Suppressor macrophage treated with lipopolysaccharide for 4 hours (primary cell): ENCODE results near the gene PDCD10.

Experiments used
- DNase-seq: peaks from one replicate; pipeline ENCODE4 v3.0.0-alpha.2; 2020

PDCD10 gene

DNA sequence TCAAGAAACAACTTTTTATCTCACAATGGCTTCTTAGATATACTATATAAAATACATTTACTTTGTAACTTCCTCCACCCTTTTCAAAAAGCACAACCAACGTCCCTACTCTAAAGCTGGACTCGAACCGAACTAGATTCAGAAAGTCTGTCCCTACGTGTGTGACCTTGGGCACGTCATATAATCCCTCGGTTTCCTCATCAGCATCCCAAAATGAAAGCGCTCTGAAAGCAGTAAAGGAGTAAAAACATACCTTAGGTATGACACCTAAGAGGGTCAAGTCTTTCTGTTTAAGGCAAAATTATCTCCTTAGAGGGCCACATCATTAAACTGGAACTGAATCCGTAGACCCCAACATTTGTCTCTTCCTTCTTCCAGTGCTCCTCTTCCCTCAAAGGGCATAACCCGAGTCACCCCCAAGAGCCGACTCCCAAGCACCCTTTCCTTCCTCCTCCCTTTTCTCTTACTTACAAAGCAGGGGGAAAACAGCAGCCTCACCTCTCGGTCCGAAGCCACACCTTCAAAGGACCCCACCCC, 663 bp downstream of the PDCD10 start:
- peak; percentile 65 for DNase-seq

DNA sequence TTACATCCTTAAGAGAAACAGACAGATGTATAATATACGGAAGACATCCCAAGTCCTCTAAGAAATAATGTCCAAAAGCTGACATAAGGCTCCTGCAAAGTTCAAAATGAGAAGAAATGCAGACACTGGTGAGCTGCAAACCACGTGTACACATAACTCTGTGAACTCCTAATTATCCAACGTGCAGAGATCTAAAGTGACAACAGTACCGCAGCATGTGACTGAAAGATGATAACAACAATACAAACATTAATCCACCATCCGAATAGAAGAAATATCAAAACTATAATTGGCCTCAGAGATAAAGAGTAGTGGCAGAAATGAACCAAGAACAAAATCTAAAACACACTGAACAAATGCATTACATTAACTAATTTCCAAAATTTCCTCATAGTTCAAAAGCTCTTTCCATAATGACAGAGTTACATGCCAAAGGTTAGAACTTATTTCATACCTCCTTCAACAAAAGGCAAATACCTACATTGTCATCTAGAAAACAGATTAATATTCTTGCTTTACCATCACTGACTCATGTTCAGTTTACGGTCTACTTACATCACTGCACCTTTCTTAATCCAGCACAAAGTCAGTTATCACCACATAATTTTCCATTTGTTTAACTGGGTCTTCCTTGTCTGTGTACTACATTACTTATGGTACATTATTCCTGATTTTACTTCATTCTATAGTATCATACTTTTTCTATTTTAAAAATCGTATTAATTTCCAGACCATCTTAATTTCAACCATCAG, 2.2 kb downstream of the PDCD10 start:
- DNase-seq, result no peak

DNA sequence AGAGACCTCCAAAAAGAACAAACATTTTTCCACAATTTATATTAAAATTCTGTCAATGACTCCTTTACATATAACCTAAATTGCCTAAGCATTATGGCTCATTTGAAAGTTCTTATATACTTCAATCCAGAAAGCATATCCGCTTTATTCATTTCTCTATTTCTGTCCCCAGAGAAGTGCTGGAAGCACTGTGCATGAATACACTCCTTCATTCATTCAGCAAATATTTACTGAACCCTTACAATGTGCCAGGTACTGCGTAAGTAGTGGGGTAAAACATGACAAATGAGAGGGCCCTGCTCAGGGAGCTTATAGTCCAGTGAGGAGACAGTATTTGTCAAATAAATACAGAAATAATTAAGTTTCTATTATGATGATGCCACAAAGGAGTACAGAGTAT, 3.3 kb downstream of the PDCD10 start:
- no peak for DNase-seq

DNA sequence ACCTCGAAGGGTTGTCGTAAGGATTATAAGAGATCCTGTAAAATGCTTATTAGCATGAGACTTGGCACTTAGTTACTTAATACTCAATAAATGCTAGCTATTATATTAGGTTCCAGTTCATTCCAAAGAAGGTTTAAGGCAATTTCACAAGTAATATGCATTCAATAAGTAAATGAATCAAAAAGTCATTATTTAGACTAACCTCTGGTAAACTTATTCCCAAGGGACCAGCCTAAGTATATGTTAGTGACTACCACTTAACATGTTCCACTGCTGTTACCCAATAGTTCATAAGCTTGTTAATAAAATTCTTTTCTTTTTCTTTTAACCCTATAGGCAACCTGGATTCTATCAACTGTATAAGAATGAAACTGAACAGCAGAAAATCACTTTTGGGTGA, 5.1 kb downstream of the PDCD10 start:
- no peak for DNase-seq

DNA sequence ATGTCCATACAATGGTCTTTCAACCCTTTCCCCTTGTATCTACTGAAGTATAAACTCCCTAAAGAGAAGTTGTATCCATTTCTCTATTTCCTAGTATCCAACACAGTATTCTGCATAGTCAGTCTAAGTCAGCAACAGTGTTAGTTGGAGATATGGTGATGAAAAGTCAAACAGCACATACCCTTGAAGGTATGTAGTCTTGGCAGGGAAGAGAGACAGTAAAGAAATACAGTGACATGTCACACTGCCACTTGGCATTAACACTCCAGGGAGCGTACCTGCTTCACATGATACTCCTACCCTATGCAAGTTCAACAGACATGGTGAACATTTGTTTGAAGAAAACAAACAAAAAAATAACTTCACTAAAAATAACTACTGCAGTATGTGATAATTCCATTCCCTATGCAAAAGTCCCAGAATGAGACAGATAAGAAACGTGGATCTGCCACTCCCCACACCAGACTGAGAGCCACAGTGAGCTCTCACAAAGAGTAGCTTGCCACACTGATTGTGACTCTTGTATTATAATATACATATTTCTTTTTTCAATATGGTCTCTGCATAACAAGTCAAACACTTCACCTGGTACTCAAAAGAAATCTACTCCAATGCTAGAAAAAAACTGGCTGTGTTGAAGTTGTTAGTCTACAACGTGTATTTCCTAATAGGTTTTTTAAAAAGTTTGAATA, 5.9 kb downstream of the PDCD10 start:
- DNase-seq, result no peak

DNA sequence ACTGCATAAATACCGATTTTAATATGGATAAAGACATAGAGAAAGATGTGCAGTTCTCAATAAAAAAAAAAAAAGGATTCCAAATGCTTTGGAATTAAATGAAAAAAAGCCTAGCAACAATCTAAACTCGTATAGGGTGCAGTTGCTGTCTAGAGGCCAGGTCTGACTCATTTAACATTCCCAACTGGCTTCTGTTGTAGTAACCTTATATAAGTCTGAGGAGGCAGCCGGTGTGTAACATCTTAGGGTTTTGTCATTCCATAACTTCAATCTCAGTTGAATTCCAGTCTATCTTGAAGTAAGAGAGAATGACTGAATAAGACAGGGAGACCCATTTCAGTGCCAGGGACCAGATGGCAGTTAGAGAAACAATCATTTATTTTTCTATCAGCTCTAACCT, 6.5 kb downstream of the PDCD10 start:
- no peak for DNase-seq

DNA sequence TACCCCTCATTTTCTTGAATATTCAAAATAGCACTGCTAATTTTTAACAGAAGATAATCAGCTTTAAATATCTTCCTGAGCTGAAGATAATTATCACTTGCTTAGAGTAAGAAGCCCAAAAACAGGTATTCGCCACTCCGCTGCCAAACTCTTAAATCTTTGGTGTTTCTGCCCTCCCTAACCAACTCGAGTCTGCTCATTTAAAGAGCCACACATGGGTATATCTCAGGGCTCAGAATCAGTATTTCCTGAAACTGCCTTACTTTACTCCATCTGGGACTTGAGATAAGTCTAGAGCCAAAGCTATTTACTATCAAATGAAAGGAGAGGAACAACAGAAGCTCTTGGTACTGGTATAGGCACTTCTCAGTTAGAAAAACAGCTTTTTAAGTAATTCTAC, 10.8 kb downstream of the PDCD10 start:
- no peak for DNase-seq

DNA sequence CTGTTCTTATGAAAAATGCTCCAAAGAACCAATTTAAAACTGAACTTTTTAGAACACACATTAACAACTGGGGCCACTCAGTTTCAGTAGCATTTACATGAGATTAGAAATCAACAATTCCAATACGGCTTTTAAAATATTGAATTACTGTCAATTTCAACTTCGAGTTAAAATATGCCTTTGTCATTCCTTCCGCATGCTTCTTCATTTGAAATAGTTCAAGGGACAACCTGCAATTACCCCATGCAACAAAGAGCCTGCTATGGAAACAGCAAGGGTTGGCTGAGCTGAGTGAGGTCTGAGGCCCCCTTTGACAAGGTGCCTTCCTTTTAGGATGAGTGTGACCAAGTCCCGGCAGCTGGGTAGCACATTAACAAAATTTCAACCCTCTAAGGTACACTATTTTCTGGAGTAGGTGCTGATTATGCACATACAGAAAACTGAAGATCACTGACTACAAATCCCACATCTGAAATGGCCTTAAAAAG, 11.6 kb downstream of the PDCD10 start:
- DNase-seq, result no peak

DNA sequence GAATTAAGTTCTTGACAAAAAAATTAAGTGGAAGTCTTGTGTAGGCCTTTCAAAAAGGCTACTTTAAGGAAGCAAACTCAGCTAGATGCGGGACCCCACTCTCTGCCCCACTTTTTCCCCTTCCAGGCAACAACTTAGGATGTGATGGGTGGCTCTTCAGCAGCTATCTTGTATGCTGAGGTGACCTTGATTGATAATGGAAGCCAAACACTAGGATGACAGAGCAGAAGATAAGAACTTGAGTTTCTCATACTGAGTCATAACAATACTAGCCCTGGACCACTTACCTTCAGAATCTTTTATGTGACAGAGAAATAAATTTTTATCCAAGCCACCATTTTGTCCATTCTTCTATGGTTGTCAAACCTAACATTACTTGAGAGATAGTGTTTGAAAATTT, 16.1 kb downstream of the PDCD10 start:
- no peak for DNase-seq

DNA sequence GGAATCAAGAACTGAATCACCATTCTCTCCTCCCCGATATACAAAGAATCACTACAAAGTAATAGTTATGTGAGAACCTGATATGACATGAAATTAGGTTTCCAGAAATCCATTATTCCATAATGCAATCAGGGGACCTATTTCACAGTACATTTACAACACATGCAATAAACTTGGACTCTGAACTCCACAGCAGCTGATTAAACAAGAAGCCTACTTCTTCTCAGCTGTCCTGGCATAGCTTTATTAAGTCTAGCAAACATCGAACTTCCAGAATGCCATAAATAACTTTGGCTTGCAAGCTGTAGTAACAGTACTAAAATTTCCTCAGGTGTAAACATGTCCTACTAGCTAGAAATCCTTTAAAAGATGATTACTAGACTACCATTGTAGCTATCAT, 17.8 kb downstream of the PDCD10 start:
- no peak for DNase-seq

DNA sequence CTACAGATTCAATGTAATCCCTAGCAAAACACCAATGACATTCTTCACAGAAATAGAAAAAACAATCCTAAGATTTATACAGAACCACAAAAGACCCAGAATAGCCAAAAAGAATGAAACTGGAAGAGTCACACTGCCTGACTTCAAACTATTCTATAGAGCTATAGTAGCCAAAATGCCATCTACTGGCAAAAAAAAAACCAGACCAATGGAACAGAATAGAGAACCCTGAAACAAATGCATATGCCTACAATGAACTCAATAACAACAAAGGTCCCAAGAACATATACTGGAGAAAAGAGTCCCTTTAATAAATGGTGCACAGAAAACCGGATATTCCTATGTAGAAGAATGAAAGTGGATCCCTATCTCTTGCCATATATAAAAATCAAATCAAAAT, 19.8 kb downstream of the PDCD10 start:
- no peak for DNase-seq

DNA sequence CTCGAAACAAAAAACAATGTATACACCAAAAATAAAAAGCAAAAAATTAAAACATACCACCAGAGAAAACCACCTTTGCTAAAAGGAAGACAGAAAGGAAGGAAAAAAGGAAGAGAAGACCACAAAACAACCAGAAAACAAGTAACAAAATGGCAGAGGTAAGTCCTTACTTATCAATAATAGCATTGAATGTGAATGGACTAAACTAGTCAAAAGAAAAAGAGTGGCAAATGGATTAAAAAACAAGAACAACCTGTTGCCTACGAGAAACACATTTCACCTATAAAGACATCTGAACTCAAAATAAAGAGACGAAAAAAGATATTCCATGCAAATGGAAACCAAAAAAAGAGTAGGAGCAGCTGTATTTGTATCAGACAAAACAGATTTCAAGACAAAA, 22.2 kb downstream of the PDCD10 start:
- no peak for DNase-seq

DNA sequence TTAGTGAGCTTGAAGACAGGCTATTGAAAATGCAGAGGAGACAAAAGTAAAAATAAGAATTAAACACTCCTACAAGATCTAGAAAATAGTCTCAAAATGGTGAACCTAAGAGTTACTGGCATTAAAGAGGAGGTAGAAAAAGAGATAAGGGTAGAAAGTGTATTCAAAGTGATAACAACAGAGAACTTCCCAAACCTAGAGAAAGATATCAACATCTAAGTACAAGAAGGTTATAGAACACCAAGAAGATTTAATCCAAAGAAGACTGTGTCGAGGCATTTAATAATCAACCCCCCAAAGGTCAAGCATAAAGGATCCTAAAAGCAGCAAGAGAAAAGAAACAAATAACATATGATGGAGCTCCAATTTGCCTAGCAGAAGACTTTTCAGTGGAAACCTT, 23.3 kb downstream of the PDCD10 start:
- DNase-seq, result no peak

DNA sequence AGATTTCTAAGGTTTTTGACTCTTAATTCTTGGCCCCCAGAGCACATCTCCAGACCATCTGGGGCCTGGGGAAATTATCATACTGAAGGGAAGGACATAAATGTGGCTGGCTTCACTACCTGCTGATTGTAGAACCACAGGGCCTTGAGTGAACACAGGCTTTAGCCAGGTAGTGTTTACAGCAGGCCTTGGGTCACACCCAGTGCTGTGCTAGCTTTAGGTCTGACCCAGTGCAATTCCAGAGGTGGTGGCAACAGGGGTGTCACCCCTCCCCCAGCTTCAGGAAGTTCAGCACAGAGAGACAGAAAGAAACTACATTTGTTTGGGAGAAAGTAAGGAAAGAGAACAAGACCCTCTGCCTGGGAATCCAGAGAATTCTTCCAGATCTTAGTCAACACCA, 24.1 kb downstream of the PDCD10 start:
- no peak for DNase-seq

DNA sequence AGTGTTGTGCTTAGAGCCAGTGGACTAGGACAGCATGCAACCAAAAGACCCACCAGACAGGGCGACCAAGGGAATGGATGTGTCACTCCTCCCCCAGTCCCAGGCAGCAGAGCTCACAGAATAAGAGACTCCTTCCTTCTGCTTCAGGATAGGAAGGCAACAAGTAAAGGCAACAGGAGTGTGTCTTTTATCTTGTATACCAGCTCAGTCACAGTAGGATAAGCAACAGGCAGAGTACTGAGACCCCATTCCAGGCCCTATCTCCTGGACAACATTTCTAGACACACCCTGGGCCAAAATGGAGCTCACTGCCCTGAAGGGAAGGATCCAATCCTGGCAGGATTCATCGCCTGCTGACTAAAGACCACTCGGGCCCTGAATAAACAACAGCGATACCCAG, 25.0 kb downstream of the PDCD10 start:
- DNase-seq, result no peak

DNA sequence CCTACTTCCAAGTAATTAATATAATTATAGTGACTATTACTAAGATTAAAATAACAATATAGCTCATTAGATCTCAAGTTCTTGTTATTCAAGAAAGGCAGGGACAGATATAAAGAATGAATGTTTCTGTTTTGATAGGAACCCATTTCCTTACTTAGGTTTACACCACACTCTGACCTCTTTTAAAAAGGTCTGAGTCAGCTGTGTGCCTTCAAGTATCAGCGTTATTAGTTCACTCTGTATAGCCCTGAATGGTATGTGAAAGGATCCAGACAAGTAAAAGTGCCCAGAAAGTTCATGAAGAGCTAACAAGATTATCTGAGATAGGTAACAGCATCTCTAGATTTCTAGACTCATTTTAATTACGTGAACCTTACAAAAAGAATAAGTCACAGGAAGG, 28.9 kb downstream of the PDCD10 start:
- DNase-seq, result no peak

DNA sequence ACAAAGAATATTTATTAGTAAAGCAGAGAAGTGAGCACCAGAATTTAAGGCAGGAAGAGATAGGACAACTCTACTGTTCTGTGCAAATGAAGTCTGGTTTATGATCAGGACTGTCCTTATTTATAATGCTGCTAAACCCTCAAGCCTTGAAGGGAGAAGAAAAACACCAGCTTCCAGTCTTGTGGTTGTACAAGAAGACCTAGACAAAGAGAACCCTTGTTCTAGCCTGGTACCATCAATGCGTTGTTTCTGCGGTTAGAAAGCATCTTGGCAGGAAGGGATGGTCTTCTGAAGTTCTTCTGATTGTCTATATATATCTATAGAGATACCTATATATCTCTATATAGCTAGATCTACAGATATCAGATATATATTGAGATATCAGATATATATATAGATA, 33.8 kb downstream of the PDCD10 start:
- DNase-seq, result no peak

DNA sequence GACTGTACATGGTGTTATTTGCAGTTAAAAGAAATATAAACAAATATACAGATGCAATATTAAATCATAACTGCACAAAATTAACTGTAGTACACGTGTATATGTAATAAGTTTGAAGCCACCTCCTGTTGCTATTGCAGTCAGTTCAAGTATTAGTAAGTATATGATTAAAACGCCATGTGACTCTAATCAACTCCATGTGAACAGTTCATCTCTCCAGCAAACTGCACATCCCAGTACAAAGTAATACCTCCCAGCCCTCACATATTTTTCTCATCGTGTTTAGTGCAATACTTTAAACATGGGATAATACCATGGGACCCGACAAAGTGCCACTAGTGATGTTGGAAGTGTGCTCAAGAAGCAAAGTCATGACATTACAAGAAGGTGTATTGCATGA, 34.6 kb downstream of the PDCD10 start:
- no peak for DNase-seq

DNA sequence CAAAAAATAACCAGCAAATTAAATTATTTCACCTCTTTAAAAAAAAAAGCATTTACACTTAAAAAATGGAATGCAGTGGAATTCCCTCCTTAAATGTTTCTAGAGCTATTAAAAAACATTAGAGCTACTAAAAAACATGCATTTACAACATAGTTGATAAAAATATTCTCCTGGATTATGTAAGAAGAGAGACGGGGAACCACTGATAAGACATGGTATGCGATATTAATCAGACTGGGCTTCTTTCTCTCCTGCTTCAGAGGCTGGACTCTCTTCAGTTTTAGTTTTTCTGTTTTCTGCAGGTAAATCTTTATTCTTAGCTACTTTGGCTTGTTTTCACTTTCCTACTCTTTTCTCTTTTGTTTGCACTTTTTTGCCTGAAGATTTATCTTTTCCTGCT, 40.6 kb downstream of the PDCD10 start:
- DNase-seq, result no peak

DNA sequence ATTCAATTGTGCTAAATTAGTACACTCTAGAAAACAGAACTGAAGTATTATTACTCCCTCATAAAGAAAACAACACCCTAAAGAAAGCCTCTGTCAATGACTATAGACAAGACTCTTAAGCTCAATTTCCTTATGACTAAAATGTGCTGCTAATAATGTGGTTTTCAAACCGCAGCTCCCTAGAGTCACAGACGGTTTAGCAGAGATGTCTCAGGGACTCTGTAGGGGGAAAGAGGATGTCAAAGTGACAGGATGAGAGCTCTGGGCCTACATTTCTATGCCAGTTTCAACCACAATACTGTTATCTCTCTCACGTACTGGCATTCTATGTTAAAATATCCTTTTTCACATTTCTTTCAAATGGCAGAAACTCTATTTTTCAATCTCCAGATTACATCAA, 43.3 kb downstream of the PDCD10 start:
- no peak for DNase-seq

DNA sequence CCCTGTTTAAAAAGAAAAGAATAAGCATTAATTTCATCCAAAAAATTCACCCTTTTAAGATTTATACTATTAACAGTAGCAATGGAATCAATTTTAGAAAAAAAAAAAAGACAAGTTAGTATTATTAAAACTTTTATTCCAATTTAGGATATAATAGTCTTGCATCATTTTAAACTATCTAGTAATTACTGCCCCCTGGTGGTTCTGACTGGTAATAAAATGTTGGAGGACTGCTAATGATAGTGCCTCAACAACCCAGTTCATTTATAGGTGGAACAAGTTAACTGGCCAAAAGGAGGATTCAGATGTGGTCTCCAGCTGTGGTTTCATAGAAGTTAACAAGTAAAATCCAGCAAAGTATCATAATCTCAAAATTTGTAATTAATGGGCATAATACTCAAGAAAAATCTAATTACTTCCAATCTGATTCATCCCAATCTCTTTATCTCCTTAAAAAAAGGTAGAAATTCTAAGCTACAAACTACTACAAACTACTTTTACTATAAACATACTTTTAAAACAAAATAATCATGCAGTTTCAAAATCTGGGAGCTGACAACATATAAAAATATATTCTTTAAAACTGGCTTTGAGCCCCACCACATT, 50.2 kb downstream of the PDCD10 start:
- DNase-seq, result peak; percentile 89

DNA sequence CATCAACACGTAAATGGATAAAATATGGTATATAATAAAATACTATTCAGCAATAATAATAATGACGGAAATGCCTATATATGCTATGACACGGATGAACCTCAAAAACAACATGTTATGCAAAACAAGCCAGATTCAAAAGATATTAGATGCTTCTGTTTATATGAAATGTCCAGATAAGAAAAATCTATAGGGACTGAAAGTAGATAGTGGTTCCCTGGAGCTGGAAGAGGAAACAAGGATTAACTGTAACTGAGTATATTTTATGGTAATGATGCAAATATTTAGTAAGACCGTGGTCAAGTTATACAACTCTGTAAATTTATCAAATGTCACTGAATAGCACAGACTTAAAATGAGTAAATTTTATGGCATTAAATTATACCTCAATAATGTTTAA, 55.2 kb downstream of the PDCD10 start:
- no peak for DNase-seq

DNA sequence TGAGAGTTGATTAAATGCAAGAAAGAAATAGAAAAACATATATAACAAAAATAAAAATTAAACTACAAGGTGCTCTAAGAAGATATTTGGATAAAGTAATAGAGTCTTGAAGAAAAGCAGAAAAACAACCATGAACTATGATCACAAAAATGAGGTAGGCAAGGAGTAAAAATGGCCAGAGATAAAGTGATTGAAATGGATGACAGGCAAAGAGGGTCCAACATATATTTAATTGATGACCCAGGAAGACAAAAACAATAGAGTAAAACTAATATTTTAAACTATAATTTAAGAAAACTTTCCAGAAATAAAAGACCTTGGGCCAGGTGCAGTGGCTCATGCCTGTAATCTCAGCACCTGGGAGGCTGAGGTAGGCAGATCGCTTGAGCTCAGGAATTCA, 58.8 kb downstream of the PDCD10 start:
- DNase-seq, result no peak

DNA sequence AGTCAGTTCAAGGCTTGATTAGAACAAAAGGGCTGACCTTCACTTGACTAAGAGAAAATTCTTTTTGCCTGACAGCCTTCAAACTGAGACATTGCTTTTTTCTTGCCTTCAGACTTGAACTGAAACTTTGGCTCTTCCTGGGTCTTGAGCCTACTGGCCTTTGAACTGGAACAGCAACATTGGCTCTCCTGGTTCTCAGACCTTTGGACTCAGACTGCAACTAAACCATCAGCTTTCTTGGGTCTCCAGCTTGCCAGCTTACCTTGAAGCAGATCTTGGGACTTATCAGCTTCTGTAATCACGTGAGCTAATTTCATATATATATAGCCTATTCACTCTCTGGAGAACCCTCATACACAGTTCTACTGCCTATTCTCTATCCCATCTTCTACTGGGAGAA, 61.5 kb downstream of the PDCD10 start:
- DNase-seq, result no peak
